ENCODE data around the gene DRD4. TPM values are rescaled to one million over a fixed set of nuclear protein-coding genes. Genes with fewer than 3 reads are reported as not detected.
"Not testable (repeated sequence)": the region's sequence is repeated elsewhere in the genome, so short reads cannot be mapped to it uniquely, and the experiment has no call there.

The DRD4 gene
- total RNA-seq, 1 donor from 2014 or later: 0.08 TPM

DNA sequence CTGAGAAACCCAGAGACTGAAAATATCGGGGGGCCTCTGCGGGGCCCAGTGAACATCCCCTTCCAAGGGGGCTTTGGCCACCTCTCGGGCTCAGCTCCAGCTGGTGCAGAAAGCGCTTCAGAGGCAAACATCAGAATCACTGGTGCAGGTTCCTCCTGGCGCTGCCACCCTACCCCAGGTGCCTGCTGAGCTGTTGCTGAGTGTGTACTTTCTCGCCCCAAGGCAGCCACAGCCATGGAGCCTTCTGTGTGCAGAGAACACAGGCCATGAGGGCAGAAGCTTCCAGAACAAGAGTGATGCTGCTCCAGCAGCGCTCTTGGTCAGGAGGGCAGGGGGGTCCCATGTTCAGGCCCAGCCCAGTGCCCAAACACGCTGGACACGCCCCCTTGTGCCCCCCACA, 6.3 kb downstream of the DRD4 start:
- H3K36me3 ChIP-seq (ENCODE audit: control insufficient read depth, insufficient read depth, low read length): no peaks in the 10 kb centered on the region
- H3K4me3 ChIP-seq (ENCODE audit: low read depth, low read length): no peak overlapping the region
- H3K27me3 ChIP-seq (ENCODE audit: control insufficient read depth, insufficient read depth, low read length): peaks cover 29% of the 10 kb centered on the region
- DNase-seq (ENCODE audit: low read depth): no peak
- TF ChIP-seq, protein P1, sequence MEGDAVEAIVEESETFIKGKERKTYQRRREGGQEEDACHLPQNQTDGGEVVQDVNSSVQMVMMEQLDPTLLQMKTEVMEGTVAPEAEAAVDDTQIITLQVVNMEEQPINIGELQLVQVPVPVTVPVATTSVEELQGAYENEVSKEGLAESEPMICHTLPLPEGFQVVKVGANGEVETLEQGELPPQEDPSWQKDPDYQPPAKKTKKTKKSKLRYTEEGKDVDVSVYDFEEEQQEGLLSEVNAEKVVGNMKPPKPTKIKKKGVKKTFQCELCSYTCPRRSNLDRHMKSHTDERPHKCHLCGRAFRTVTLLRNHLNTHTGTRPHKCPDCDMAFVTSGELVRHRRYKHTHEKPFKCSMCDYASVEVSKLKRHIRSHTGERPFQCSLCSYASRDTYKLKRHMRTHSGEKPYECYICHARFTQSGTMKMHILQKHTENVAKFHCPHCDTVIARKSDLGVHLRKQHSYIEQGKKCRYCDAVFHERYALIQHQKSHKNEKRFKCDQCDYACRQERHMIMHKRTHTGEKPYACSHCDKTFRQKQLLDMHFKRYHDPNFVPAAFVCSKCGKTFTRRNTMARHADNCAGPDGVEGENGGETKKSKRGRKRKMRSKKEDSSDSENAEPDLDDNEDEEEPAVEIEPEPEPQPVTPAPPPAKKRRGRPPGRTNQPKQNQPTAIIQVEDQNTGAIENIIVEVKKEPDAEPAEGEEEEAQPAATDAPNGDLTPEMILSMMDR (IDR thresholded peaks at IDR 0.05; ENCODE audit: insufficient read depth, low read length, poor library complexity, severe bottlenecking): no peak

DNA sequence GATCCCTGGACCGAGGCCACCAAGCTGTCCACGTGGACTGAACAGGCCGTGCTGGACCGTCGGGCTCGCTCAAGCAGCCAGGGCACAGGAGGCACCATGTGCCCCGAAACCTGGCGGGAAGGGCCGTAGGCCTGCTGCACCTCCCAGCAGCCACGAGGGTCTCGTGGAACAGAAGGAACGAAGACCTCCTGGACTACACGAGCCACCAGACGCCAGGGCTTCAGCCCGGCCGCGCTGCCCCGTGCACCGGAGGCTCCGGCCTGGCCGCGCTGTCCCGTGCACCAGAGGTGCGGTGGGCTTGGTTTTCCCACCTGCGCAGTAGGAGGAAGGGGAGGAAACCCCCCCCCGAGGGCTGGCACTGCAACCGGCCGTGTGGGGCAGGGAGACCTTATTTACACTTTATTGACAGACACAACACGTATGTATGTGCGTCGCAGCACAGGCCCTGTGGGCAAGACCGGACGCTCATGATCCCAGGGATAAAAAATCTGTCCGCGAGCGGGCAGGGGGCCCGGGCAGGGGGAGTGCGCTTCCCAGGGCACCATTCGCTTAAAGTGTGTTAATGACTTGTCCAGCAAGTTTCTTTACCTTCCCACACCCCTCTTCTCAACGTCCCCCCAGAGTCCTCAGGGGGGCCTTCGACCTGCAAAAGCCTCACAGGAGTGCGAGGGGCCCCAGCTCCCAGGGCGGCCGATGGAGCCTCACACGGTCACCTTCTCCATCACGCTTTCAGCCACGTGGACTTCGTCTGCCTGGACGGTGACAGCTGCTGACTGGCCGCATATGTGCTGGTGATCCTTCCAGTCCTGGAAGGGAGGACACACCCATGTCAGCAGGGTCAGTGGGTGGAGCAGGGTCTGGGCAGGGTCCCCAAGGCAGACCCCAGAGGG, 7.0 kb downstream of the DRD4 start:
- DNase-seq (ENCODE audit: low read depth): no peak
- Histone ChIP-seq H3K36me3 (ENCODE audit: control insufficient read depth, insufficient read depth, low read length) (no peaks in the 10 kb centered on the region), H3K27me3 (ENCODE audit: control insufficient read depth, insufficient read depth, low read length) (peaks cover 21% of the 10 kb centered on the region), H3K4me3 (ENCODE audit: low read depth, low read length) (no peak overlapping the region)
- TF ChIP-seq, protein P1 (IDR thresholded peaks at IDR 0.05; ENCODE audit: insufficient read depth, low read length, poor library complexity, severe bottlenecking): no peak

DNA sequence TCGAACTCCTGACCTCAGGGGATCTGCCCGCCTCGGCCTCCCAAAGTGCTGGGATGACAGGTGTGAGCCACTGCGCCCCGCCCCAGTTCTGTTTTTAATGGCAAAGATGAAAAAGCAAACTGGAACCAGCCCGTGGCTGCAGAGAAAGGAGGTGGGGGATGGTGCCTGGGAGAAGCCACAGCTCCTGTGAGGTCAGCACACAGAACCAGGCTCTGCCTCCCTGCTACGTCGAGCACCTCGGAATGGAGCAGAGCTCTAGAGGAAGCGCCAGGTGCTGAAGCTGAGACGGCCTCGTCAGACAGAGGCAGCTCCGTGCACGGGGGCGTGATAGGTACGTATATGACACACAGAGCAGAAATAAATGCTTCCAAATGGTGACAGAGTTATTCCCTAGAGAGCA, 8.5 kb downstream of the DRD4 start:
- H3K36me3 ChIP-seq (ENCODE audit: control insufficient read depth, insufficient read depth, low read length): no peaks in the 10 kb centered on the region
- H3K4me3 ChIP-seq (ENCODE audit: low read depth, low read length): no peak overlapping the region
- DNase-seq (ENCODE audit: low read depth): no peak
- H3K27me3 ChIP-seq (ENCODE audit: control insufficient read depth, insufficient read depth, low read length): peaks cover 9% of the 10 kb centered on the region
- TF ChIP-seq, protein P1 (IDR thresholded peaks at IDR 0.05; ENCODE audit: insufficient read depth, low read length, poor library complexity, severe bottlenecking): no peak

DNA sequence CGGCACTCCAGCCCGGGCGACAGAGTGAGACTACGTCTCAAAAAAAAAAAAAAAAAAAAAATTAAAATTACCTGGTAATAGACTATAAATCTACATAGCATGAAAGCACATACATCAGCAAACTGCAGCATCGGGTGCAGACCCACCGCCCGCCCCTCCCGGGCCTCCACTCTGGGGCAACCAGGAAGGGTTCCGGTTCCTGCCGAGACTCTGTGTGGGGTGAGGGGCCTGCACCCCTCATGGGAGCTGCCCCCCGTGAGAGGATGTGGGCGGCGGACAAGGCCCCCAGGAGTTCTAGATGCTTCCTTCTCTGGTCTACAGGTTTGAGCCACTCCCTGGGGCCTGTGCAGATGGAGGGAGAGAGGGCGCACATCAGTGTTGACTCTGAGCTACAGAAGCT, 9.1 kb downstream of the DRD4 start:
- Histone ChIP-seq H3K4me3 (ENCODE audit: low read depth, low read length) (no peak overlapping the region), H3K27me3 (ENCODE audit: control insufficient read depth, insufficient read depth, low read length) (peaks cover 2% of the 10 kb centered on the region), H3K36me3 (ENCODE audit: control insufficient read depth, insufficient read depth, low read length) (no peaks in the 10 kb centered on the region)
- TF ChIP-seq, protein P1 (IDR thresholded peaks at IDR 0.05; ENCODE audit: insufficient read depth, low read length, poor library complexity, severe bottlenecking): no peak
- DNase-seq (ENCODE audit: low read depth): no peak

DNA sequence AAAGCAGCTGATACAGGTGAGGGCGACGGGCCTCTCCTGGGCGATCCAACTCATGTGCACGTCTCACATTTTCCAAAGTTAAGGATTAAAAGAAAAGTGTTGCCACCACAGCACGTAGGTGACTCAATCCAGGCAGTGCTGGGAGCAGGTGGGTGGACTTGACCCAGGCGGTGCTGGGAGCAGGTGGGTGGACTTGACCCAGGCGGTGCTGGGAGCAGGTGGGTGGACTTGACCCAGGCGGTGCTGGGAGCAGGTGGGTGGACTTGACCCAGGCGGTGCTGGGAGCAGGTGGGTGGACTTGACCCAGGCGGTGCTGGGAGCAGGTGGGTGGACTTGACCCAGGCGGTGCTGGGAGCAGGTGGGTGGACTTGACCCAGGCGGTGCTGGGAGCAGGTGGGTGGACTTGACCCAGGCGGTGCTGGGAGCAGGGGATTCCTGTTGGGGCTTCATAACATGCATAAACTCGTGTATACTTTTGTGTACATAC, 10.6 kb downstream of the DRD4 start:
- not testable (repeated sequence) for DNase-seq (ENCODE audit: low read depth); H3K4me3 ChIP-seq (ENCODE audit: low read depth, low read length); H3K27me3 ChIP-seq (ENCODE audit: control insufficient read depth, insufficient read depth, low read length); H3K36me3 ChIP-seq (ENCODE audit: control insufficient read depth, insufficient read depth, low read length)

DNA sequence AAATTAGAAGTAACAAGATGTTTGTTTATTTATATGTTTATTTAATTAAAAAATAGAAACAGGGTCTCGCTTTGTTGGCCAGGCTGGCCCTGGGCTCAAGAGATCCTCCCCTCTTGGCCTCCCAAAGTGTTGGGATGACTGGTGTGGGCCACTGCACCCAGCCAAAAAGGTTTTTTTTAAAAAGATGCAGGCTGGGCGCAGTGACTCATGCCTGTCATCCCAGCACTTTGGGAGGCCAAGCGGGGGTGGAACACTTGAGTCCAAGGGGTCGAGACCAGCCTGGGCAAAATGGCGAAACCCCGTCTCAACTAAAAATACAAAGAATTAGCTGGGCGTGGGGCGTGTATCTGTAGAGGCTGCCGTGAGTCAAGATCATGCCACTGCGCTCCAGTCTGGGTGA, 13.4 kb downstream of the DRD4 start:
- Histone ChIP-seq H3K4me3 (ENCODE audit: low read depth, low read length) (no peak overlapping the region), H3K27me3 (ENCODE audit: control insufficient read depth, insufficient read depth, low read length) (no peaks in the 10 kb centered on the region), H3K36me3 (ENCODE audit: control insufficient read depth, insufficient read depth, low read length) (peaks cover 3% of the 10 kb centered on the region)
- TF ChIP-seq, protein P1 (IDR thresholded peaks at IDR 0.05; ENCODE audit: insufficient read depth, low read length, poor library complexity, severe bottlenecking): no peak
- DNase-seq (ENCODE audit: low read depth): no peak

DNA sequence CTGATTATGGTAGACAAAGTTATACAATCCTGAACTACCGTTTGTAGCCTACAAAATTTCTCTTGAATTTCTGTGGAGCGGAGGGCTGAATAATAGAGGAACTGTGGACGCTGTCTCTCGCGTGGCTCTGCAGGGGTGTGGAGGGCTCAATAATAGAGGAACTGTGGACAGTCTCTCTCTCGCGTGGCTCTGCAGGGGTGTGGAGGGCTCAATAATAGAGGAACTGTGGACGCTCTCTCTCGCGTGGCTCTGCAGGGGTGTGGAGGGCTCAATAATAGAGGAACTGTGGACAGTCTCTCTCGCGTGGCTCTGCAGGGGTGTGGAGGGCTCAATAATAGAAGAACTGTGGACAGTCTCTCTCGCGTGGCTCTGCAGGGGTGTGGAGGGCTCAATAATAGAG, 16.1 kb downstream of the DRD4 start:
- not testable (repeated sequence) for H3K36me3 ChIP-seq (ENCODE audit: control insufficient read depth, insufficient read depth, low read length); DNase-seq (ENCODE audit: low read depth); H3K4me3 ChIP-seq (ENCODE audit: low read depth, low read length); H3K27me3 ChIP-seq (ENCODE audit: control insufficient read depth, insufficient read depth, low read length)
